Transverse colon (tissue), 4 donors: ENCODE measurements around the gene SEC14L6. TPM values are rescaled to one million over a fixed set of nuclear protein-coding genes. Genes with fewer than 3 reads are reported as not detected.
"Not testable (repeated sequence)": the region's sequence is repeated elsewhere in the genome, so short reads cannot be mapped to it uniquely, and the experiment has no call there.

Experiments
- DNase-seq: peaks from one replicate; pipeline ENCODE4 v3.0.0-alpha.2; 2019
- H3K27ac ChIP-seq, 4 donors: fragments of 200-600 bp; sonication (generic); 2 replicates each; pipeline ENCODE4 v1.5.1; 2016 to 2018; ENCODE audit warnings: inconsistent platforms in 4 of 4
- H3K27me3 ChIP-seq: fragments of 200-600 bp; sonication (generic); 2 replicates; pipeline ENCODE4 v1.5.1; 2017; ENCODE audit warnings: inconsistent platforms
- H3K36me3 ChIP-seq, 4 donors: fragments of 200-600 bp; sonication (generic); 2 replicates each; pipeline ENCODE4 v1.5.1; 2017 to 2019; ENCODE audit warnings: inconsistent platforms in 4 of 4
- H3K4me1 ChIP-seq, 4 donors: fragments of 200-600 bp; sonication (generic); 2 replicates each; pipeline ENCODE4 v1.5.1; 2017 to 2020; ENCODE audit warnings: inconsistent platforms in 4 of 4
- H3K4me3 ChIP-seq, 4 donors: fragments of 200-600 bp; sonication (generic); 1 replicate in 1 of 4; 2 replicates in 3 of 4; pipeline versions ENCODE4 v1.5.1 to v1.6.1; 2017 to 2019; ENCODE audit warnings: inconsistent platforms in 4 of 4
- H3K9me3 ChIP-seq, 2 donors: fragments of 200-600 bp; sonication (generic); 2 replicates each; pipeline ENCODE4 v1.5.1; 2017 to 2019; ENCODE audit warnings: inconsistent platforms in 2 of 2
- EP300 ChIP-seq: sonication (generic); formaldehyde crosslinking; IDR thresholded peaks from one replicate; pipeline ENCODE4 v1.6.1; 2017; ENCODE audit warnings: antibody characterized with exemption, low read depth
- POLR2A ChIP-seq: fragments of 450-650 bp; IDR thresholded peaks from one replicate; pipeline ENCODE4 v1.6.1; 2016; ENCODE audit warnings: antibody characterized with exemption, mild to moderate bottlenecking, moderate library complexity
- POLR2AphosphoS5 ChIP-seq, 3 donors: sonication (generic); formaldehyde crosslinking; IDR thresholded peaks; one replicate each; pipeline ENCODE4 v1.6.1; 2016; ENCODE audit warnings: antibody characterized with exemption in 3 of 3
- WGBS, 2 donors: methylation state at CpG; one replicate each; pipeline ENCODE4 v1.1.5; 2018; ENCODE audit warnings: low coverage in 1 of 2; 5-methylcytosine and 5-hydroxymethylcytosine counted together
- in situ Hi-C, 4 donors: fragments of 200-750 bp; cut with MboI; loops; one replicate each; pipeline versions ENCODE4 v1.15.0 to v1.15.1; 2017; ENCODE audit warnings: low sequenced_read_pairs in 3 of 4, low pct_ligation_motif_present in 1 of 4, low pct_unique_long_range_greater_than_20kb in 1 of 4
- intact Hi-C: fragments of 100-400 bp; cut with DNase I; formaldehyde crosslinking; loops from one replicate; pipeline ENCODE4 v1.15.1; 2023; ENCODE audit warnings: low total_unique reads
- total RNA-seq, 4 donors: library from RNA; depleted of rRNA; stranded (reverse); fragments of >200 nt; gene quantifications; one replicate each; pipeline ENCODE4 v1.1.0, GENCODE V29; 2016
- TF ChIP-seq, protein P1 (sequence below), 5 experiments: fragments of 200-600 bp in 3 of 5; fragments of 450-650 bp in 2 of 5; sonication (generic) in 3 of 5; IDR thresholded peaks; 1 replicate in 2 of 5; 2 replicates in 3 of 5; pipeline ENCODE4 v1.5.1; 2016 to 2017; ENCODE audit warnings: antibody characterized with exemption in 5 of 5, inconsistent platforms in 3 of 5, mild to moderate bottlenecking in 2 of 5, moderate library complexity in 1 of 5

SEC14L6 gene
- under 1 TPM in 2 of 4 donors, not detected in 2; 0.14 to 0.48 TPM for total RNA-seq

DNA sequence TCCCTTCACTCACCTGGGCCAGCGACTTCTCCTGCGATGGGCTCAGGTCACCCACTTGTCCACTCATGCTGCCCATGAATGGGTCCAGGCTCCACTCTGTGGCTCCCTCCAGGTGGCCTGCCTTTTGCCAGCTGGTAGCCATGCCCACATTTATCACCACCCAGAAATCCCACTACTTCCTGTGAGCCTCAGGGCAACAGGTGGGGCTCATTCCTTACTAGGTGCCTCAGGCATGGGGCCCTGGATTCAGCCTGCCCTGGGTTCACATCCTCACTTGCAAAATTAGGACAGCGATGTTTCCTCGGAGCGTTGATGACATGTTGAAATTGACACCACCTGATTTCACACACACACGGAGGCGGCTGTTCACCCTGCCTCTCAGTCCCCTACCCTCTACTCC, at the start of gene SEC14L6:
Gene SEC14L6 (minus strand): TSS at position 126 of the 400 bp plus-strand sequence. CDS start 59 bp downstream, at position 67.
- no peaks in the 10 kb centered on the region for H3K36me3 ChIP-seq
- no peak for DNase-seq
- TF ChIP-seq POLR2A (no peak), EP300 (no peak), POLR2AphosphoS5 (IDR thresholded peaks at IDR 0.05) (no peak)
- TF ChIP-seq, protein P1, sequence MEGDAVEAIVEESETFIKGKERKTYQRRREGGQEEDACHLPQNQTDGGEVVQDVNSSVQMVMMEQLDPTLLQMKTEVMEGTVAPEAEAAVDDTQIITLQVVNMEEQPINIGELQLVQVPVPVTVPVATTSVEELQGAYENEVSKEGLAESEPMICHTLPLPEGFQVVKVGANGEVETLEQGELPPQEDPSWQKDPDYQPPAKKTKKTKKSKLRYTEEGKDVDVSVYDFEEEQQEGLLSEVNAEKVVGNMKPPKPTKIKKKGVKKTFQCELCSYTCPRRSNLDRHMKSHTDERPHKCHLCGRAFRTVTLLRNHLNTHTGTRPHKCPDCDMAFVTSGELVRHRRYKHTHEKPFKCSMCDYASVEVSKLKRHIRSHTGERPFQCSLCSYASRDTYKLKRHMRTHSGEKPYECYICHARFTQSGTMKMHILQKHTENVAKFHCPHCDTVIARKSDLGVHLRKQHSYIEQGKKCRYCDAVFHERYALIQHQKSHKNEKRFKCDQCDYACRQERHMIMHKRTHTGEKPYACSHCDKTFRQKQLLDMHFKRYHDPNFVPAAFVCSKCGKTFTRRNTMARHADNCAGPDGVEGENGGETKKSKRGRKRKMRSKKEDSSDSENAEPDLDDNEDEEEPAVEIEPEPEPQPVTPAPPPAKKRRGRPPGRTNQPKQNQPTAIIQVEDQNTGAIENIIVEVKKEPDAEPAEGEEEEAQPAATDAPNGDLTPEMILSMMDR (IDR thresholded peaks at IDR 0.05), result no peak
- peaks cover 34% of the 10 kb centered on the region for H3K27me3 ChIP-seq
- no peaks in the 10 kb centered on the region for H3K9me3 ChIP-seq
- no peak within 1 kb of the TSS for H3K4me3 ChIP-seq
- H3K4me1 ChIP-seq, result peaks cover 4 to 11% (median 9%) of the 10 kb centered on the region in 4 donors
- in situ Hi-C loops (no loop called here), intact Hi-C loops (no loop called here)
- no peak within 1 kb of the TSS for H3K27ac ChIP-seq
- WGBS, 2 donors, result 87% methylated on average over 7 of the region's 7 CpGs; no CpG with 5 or more reads in 1 of the 2 donors

DNA sequence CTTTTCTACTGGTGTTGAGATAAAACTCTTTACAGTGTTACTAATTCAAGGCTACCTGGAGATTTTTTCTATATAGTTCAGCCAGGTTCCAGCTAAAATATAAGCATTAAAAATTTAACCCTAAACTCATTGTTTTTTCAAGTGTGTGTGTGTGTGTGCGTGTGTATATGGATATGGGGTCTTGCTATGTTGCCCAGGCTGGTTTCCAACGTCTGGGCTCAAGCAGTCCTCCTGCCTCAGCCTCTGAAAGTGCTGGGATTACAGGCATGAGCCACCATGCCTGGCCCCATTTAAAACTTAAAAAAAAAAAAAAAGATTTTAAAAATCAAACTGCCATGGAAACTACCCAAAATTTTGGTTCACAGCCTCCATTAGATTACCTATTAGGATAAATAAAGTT, 49.7 kb upstream of the SEC14L6 start:
- no peak overlapping the region for H3K4me3 ChIP-seq
- TF ChIP-seq POLR2AphosphoS5 (IDR thresholded peaks at IDR 0.05), result no peak
- TF ChIP-seq, protein P1 (IDR thresholded peaks at IDR 0.05), result no peak
- no peak for TF ChIP-seq EP300
- no peak for DNase-seq
- 56 to 57% methylated on average over 2 of the region's 2 CpGs for WGBS, 2 donors
- H3K9me3 ChIP-seq, result no peaks in the 10 kb centered on the region
- no peaks in the 10 kb centered on the region for H3K36me3 ChIP-seq
- intact Hi-C loops, result no loop called here
- in situ Hi-C loops, result no loop called here
- H3K27me3 ChIP-seq, result no peaks in the 10 kb centered on the region
- no peak overlapping the region for H3K27ac ChIP-seq
- H3K4me1 ChIP-seq, result peaks cover 0 to 4% (median 2%) of the 10 kb centered on the region in 4 donors

DNA sequence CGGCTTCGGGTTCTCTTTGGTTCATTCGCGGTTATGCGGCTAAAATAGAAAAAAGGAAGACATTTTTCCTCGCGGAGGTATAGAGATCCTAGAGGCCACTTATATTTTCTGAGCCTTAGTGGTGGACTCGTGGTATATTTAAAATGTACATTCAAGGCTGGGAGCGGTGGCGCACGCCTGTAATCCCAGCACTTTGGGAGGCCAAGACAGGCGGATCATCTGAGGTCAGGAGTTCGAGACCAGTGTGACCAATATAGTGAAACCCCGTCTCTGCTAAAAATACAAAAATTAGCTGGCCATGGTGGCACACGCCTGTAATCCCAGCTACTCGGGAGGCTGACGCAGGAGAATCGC, 45.8 kb upstream of the SEC14L6 start:
- H3K4me1 ChIP-seq, result peaks cover 0 to 13% (median 10%) of the 10 kb centered on the region in 4 donors
- H3K27me3 ChIP-seq, H3K9me3 ChIP-seq, in situ Hi-C loops, DNase-seq, intact Hi-C loops: not testable (repeated sequence)
- peaks cover 0 to 16% (median 8%) of the 10 kb centered on the region in 4 donors for H3K36me3 ChIP-seq
- H3K27ac ChIP-seq, result peak overlapping the region; percentile 70 to 82 (median 78)
- peak overlapping the region in 3 of 4 donors; percentile 61 to 92 (median 70) for H3K4me3 ChIP-seq
- WGBS, 2 donors, result 24% methylated on average over 18 of the region's 18 CpGs; no CpG with 5 or more reads in 1 of the 2 donors

DNA sequence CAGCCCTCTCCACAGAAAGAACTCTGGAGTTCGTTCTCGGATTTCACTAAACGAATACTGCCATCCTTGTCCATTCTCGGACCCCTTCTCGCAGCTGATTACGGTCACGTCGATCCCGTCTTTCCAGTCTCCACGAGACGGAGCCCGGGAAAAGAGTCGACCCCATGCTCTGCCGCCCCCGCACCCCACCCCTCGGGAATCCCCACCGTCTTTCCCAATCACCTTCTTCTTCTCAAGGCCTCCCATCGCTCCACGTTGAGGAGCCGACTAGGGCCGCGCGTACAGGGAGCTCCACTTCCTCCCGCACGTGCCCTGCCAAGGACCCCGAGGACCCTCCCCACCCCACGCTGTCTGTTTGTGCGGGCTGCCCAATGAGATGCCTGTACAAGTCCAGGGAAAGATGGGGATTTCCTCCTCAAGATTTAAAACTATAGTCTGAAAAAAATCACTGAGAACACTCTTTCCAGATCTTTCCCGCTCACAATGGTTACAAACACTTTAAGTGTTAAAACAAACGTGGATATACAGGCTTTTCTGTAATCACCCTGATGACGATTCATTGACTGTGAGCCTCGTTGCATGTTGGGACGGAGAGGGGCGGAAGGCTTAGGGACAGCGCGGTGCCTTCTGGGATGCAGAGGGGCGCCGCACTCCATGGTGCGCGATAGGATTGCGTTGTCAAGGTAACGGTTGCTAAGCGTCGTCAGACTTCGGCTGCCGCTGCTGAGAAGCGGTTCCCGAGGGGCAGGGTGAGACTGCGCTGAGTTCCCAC, 45.2 kb upstream of the SEC14L6 start, which contains the start of gene PES1:
Gene PES1 (minus strand): TSS at position 323 of the 772 bp plus-strand sequence. CDS start 77 bp downstream, at position 246.
- intact Hi-C loops (no loop called here), in situ Hi-C loops (no loop called here)
- Histone ChIP-seq H3K9me3 (no peaks in the 10 kb centered on the region), H3K27me3 (no peaks in the 10 kb centered on the region), H3K36me3 (peaks cover 0 to 22% (median 11%) of the 10 kb centered on the region in 4 donors), H3K27ac (peak within 1 kb of the TSS; percentile 70 to 82 (median 78)), H3K4me1 (peaks cover 0 to 13% (median 10%) of the 10 kb centered on the region in 4 donors), H3K4me3 (peak within 1 kb of the TSS; percentile 61 to 95 (median 81))
- DNase-seq, result peak; percentile 96
- WGBS, 2 donors, result 0 to 1% methylated on average over 3 to 49 of the region's 49 CpGs
- TF ChIP-seq, protein P1 (IDR thresholded peaks at IDR 0.05), result no peak
- TF ChIP-seq EP300 (no peak), POLR2AphosphoS5 (IDR thresholded peaks at IDR 0.05) (peak; percentile 32 to 67 (median 35)), POLR2A (peak; percentile 34)
